GM18861 (cell line): ENCODE measurements around the gene IRF4.
A peak's percentile ranks its signal among the peaks of the same experiment; 100 is the strongest.

Experiments used
- ATAC-seq: cut with Tn5 transposase; IDR thresholded peaks from one replicate; pipeline ENCODE4 v1.9.1; 2021; ENCODE audit not compliant: unreplicated experiment

The IRF4 gene

GRCh38 chr6:352896-353470 lies 38.6 kb upstream of the IRF4 start:
- ATAC-seq: no peak

DNA sequence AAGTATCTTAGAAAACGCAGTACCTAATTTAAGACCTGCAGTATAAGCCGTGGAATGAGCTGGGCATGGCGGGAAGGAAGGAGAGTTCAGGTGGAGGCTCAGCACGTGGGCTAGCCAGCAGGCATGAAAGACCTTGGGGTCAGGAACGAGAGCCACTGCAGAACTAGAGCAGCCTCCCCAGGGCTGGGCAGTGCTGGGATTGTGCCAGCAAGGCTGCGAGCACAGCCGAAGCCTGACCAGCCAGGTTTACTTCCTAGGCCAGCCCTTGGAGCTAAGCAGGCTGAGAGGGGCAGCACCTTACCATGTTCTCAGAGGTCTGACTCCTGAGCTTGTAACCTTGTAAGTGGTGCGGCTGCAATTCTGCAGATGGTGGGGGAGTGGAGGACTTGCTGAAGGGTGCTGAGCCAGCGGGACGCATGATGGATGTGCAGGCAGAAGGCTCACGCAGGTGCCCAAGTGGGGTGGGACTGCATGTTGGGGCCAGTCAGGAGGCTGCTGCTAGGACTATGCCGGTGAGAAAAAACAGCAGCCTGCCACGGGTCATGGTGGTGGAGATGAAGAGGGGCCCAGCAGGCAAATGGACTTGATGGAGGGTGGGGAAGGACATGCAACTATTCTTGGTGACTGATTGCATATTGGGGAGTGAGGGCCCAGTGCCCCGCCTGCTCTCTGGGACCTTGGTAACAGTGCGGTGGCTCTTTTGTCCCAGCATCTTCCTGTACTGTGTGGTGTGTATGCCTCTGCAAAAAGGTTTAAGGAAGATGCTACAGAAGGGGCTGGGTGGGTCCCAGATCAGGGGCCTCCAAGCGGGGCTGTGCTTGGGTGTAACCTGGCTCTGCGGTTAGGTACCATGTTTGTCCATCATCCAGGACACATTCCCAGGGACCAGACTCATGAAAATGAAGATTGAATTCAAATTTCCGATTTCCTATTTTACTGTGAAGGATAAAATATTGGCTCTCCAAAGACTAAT lies 37.6 kb upstream of the IRF4 start:
- no peak for ATAC-seq

DNA sequence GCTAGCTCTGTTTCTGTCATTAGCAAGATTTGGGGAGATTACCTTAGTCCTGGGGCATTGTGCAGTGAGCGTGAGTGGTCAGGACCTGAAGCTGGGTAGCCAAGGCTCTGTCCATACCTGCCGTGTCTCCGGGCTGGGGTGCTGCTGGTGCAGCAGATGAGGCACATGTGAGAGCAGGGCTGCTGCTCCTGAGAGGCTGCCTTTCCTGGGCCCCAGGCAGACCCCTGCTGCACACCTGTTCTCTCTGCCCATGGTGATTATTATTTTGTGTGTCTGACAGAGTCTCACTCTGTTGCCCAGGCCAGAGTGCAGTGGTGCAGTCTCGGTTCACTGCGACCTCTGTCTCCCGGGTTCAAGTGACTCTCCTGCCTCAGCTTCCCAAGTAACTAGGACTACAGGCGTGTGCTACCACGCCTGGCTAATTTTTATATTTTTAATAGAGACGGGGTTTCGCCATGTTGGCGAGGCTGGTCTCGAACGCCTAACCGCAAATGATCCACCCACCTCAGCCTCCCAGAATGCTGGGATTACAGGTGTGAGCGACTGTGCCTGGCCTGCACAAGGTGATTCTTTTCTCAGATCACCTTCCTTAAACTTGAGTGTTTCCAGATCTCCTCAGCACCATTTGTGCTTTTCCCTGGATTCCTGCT lies 36.8 kb upstream of the IRF4 start:
- no peak for ATAC-seq

DNA sequence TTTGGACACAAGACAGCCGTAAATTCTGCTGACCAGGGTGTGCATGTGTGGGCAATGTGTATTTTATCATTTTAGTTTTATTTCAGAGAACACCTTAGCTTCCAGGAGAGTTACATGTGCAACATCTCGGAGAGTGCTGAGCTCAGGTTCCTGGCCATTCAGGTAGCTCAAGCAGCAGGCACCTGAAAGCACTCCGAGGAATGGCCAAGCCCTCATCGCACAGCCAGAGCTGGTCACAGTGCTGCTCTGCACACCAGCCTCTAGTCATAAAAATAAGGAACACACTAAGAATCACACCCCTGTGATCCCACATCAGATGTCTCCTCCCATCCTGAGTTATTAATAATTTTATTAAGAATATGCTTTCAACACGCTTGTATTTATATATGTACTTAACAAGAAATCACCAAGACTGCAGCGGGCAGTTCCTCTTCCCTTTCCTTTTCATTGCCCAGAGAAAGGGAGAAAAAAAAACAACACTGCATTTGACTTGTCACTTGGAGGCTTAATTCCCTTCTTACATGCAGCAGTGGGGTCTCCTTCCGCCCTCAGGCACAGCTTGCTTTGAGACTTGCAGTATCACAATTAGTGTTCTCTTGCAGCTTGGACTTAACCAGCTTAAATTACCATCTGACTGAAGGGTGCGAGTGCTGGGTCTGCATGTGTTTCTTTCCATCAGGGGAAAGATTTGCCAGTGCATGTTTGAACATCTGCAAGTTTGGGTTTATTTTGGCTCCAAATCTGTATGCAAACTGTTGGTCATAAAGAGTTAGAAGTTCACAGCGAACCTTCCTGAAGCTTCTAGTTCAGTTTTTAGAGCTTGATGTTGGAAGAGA lies 36.0 kb upstream of the IRF4 start:
- no peak for ATAC-seq

DNA sequence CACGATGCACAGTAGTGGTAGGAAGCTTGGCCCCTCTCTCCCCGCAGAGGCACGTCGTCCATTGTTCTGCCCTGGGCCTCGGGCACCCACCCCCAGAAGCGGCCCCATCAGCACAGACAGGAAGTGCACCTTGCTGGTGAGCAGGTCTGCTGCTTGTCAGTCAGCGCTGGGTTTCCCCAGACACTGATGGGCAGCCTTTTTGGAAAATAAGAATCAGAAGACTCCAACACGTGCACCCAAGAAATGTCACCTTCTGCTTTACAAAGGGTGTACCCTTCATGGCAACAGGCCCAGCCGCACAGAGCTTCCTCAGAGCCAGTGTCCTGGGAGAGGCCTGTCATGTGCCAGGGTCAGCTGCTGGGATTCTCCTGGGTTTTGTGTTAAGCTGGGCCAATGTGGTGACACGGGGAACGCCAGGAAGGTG lies 34.7 kb upstream of the IRF4 start:
- ATAC-seq: peak; percentile 53

DNA sequence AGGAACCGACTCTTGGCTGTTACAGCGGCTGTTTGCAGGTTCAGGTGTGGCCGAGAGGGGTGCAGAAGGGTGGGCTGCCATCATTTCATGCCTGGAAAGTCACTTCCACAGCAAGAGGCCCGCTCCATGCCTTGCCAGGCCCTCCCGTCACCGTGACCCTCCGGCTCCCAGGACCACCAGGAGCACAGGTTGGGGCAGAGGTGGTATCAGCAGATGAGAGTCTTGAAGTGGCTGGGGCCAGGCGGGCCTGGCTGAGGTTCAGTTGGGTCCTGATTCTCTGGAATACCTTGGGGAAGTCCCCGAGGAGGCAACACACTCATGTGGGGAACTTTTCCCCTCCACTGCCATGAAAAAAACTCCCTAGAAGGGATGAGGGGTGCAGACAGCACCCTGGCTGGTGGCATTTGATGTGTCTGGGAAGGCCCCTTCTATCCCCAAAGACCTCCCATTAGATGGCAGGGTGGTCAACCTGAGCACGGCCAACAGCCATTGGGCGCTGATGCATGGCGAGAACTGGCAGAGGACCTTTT lies 34.2 kb upstream of the IRF4 start:
- ATAC-seq: no peak

DNA sequence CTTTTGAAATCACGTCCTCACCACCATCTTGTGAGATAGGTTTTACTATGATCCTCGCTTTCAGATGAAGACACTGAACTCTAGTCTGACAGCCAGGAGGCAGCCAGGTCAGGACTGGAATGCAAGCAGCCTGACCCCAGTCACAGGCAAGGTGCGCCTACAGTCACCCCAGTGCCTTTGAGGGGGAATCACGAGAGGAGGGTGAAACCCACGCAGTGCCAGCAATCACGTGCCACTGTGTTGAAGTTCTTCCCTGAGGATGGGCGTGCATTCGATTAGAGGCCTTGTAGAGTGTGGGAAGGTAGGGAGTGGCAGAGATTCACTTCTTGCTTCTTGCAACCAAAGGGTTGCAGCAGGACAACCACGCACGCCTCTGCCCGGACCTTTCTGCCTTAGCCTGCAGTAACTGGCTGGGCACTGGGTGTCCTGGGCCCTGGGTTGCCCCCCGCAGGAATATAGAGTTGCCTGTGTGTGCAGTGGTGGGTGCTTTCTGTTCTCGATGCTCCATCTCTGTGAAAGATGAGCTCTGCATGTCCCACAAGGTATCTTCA lies 33.7 kb upstream of the IRF4 start:
- ATAC-seq: no peak

DNA sequence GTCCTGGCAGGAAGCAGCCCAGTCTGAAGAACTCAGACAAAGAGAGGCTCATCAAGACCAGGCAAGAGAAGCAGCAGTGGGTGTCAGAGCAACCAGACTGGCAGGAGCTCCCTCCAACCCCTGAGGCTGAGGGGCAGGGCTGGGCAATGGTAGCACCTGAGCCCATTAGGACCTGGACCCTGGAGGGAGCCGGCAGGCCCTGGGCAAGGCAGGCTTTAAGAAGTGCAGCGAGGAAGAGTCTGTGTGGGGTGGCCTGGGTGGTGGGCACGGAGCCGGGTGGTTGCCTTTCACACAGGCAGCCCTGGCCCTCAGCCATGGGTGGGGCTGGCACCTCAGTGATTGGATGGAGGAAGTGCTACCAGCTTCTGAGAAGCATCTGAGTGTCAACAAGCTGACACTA lies 33.1 kb upstream of the IRF4 start:
- no peak for ATAC-seq

- no peak for ATAC-seq
Measured at GRCh38 chr6:358847-359246, 32.7 kb upstream of the IRF4 start.

- ATAC-seq: no peak
Measured at GRCh38 chr6:359261-360035, 32.1 kb upstream of the IRF4 start.

DNA sequence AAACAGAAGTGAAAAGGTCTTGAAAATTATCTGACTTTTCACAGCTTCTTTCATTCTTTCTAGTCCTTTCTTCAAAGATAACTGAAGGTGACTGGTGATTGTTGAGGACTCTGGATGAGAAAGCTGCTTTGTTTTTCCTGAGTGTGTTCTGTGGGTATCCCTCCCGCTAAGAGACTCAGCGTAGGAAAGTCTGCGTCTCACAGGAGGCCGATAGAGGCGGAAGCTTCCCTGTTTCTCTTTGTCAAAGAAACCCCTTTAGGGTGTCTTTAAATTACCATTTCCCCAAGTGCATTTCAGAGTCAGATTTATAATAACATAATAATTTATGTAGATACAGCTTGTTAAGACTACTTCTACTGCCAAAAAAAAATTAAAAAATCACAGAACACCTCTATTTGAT lies 31.2 kb upstream of the IRF4 start:
- no peak for ATAC-seq

DNA sequence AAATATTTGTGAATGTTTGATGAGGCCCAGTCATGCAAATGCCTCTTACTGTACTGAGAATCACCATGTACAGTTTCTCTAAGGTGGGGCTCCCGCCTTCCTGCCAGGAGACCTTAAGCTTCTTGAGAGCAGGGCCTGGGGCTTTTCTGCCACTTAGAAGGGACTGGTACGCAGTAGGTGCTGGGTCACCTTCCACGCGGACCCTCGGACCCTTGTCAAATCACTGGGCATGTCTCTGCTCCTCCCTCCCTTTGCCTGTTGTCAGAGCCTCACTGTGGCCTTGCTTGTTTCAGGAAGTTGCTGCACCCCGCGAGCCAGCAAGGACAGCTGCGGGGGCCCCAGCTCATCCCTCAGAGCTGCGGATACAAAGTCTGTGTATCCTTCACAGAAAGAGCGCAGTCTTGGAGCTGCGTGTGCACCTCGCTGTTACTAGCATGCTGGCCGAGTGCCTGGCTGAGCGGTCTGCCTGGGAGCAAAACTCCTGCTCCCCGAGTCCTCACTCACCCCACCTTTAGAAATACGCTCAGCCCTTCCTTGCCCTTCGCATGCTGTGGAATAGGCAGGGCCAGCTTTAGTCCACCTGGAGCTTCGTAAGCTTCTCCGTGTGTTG lies 30.7 kb upstream of the IRF4 start:
- ATAC-seq: no peak

DNA sequence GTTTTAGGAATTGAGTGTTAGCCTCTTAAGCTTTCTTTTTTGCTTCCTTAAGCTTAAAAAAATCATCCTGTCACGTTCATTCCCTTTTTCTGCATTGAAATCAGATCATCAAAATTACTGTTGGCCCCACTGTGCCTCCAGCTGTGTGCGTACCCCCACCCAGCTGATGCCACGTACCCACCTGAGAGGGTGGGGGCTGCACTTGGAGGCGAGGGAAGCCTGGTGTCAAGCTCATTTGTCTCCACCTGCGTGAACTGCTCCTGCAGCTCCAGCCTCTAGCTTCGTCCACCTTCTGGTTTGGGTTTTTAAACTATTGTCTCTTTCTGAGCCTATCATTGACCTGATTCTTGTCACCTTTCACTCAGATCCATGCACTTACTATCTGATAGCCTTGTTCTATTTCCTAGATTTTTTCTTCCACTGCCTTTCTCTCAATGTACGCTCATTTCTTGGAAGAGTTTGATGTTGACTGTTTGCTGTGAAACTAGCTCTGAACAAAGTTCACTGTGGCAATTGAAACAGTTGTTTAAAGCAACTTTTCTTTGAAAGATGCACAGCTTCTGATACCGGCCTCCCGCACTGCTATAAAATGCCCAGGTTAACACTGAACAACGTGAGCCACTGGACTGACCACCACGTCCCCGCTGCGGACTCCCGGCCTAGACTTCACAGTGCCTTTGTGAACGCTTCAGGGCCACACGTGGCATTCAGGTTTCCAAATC lies 30.0 kb upstream of the IRF4 start:
- ATAC-seq: no peak

GRCh38 chr6:362231-362923 lies 29.2 kb upstream of the IRF4 start:
- no peak for ATAC-seq

- ATAC-seq: no peak
Measured at GRCh38 chr6:362924-363249, 28.7 kb upstream of the IRF4 start.

DNA sequence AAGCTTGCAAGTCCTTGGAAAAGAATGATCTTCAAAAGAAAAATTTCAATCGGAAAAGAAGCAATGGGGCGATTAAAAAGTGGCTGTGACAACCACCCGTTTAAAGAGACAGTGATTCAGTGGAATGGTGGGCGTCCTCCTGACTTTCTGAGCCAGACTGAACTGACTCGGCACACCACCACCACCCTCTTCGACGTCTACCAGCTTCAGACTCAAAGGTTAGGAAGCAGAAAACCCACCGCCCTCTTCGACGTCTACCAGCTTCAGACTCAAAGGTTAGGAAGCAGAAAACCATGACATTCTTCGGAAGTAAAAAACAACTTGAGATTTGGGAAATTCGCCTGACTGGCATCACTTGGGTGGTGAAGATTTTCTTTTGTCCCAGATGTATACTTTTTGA lies 28.3 kb upstream of the IRF4 start:
- no peak for ATAC-seq

GRCh38 chr6:363909-364308 lies 27.6 kb upstream of the IRF4 start:
- ATAC-seq: no peak
